ES-I3 (cell line): ENCODE measurements around the gene TYMS.

Source experiments
- H3K36me3 ChIP-seq: 2 replicates; pipeline ENCODE4 v1.6.1; 2013; ENCODE audit warnings: mild to moderate bottlenecking, low read length, control low read depth, moderate library complexity; ENCODE audit not compliant: insufficient read depth
- H3K4me1 ChIP-seq: 2 replicates; pipeline ENCODE4 v1.6.1; 2013; ENCODE audit warnings: mild to moderate bottlenecking, control low read depth, low read length; ENCODE audit not compliant: insufficient read depth
- H3K9ac ChIP-seq: 2 replicates; pipeline ENCODE4 v1.6.1; 2013; ENCODE audit warnings: low read depth, mild to moderate bottlenecking, low read length, moderate library complexity
- H3K9me3 ChIP-seq: 2 replicates; pipeline ENCODE4 v1.6.1; 2013; ENCODE audit warnings: mild to moderate bottlenecking, low read length, moderate library complexity; ENCODE audit not compliant: control insufficient read depth, insufficient read depth

TYMS gene

DNA sequence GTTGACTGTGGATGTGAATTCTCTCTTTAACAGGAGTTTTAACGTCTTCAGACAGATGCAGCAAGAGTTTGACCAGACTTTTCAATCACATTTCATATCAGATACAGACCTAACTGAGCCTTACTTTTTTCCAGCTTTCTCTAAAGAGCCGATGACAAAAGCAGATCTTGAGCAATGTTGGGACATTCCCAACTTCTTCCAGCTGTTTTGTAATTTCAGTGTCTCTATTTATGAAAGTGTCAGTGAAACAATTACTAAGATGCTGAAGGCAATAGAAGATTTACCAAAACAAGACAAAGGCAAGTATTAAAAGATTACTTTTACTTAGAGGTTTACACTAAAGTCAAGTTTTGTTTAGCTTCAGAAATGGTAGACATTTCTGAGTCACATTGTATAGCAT, 30.2 kb upstream of the TYMS start:
- Histone ChIP-seq H3K9ac (no peak overlapping the region), H3K36me3 (no peaks in the 10 kb centered on the region), H3K4me1 (peaks cover 14% of the 10 kb centered on the region)

DNA sequence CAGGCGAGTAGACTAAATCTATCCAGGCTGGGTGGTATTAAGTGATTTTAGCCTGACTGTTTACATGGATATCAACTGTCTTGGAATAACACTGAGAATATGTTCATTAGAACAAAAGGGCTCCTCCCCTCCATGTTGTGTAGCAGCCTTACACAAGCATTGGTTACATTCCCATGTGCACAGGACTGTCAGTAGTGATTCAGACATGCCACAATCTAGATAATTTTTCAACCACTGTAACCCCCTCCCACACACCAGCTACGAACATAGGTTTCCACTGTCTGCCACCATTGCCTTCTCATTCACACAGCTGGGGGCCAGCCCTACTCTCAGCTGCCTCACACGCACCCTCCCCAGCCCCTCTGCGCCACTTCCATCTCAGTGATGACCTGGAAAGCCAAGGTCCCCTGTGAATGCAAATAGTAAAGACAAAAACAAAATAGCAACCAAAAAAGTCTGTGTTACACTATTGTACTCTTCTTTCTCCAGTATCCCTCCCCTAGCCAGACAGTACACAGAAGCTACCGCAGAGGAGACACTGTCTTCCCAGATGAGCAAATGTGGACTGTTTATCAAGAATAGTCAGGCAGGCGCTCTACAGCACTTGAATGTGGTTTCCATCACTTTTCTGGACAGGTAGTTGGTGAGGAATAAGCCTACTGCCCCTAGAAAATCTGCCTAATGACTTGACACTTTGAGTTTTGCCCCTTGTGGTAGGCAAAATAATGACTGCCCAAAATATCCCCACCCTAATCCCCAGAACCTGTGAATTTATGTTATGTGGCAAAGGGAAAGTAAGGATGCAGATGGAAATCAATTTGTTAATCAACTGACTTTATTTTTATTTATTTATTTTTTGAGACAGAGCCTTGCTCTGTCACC, 27.9 kb upstream of the TYMS start:
- no peak overlapping the region for H3K9ac ChIP-seq
- H3K9me3 ChIP-seq: no peaks in the 10 kb centered on the region
- peaks cover 10% of the 10 kb centered on the region for H3K4me1 ChIP-seq
- no peaks in the 10 kb centered on the region for H3K36me3 ChIP-seq

More for the DNA sequence above, 30.2 kb upstream of the TYMS start:
- H3K9me3 ChIP-seq: no peaks in the 10 kb centered on the region

DNA sequence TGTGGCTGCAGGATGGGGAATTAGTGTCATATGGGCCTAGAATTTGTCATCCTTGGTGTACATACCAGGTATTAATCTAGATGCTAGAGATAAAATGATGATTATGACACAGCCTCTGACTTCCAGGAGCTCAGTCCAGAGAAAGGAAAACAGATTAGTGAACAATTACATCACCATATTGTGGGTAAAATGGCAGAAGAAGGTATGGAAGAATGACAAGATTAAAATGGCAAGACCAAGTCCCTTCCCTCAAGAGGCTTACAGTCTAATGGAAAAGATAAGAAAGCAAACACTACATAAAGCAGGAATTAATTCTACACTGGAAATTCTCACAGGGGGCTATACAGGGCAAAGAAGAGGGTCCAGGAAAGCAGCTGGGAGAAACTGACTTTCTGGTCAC, 25.9 kb upstream of the TYMS start:
- H3K4me1 ChIP-seq: peaks cover 11% of the 10 kb centered on the region
- H3K36me3 ChIP-seq: no peaks in the 10 kb centered on the region
- no peak overlapping the region for H3K9ac ChIP-seq
- no peaks in the 10 kb centered on the region for H3K9me3 ChIP-seq

DNA sequence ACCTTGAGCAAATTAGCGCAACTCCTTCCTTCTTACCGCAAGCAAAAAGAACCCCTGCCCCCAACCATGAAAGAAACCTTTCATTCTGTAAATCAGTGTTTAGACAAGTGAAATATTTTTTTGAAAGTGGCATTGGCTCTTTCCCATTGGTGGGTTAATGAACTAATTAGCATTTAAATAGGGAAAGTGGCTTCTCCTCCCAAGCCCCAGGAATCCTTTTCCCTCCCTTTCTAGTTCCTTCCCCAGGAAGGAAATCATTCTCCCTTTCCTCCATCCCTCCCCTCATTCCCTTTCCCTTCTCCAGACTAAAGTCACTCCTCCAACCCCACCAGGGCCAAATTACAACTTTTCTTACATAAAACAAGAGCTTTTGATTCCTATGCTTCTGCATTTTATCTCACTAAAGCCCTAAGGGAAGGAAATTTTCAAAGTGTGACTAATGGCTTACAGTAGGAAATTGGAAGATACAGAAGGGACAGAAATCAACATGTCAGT, 22.9 kb upstream of the TYMS start:
- peak overlapping the region; percentile 44; the same call in 1 of the 2 replicates for H3K9ac ChIP-seq
- no peaks in the 10 kb centered on the region for H3K36me3 ChIP-seq
- no peaks in the 10 kb centered on the region for H3K9me3 ChIP-seq
- H3K4me1 ChIP-seq: peaks cover 6% of the 10 kb centered on the region

DNA sequence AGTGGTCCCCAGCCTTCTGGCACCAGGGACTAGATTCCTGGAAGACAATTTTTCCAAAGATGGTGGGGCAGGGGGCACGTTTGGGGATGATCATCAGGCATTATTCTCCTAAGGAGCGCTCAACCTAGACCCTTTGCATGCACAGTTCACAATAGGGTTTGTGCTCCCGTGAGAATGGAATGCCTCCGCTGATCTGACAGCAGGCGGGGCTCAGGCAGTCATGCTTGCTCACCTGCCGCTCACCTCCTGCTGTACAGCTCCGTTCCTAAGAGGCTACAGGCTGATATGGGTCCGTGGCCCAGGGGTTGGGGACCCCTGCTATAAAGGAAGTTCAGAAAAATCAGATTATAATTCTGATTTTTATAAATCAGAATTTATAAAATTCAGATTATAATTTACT, 22.3 kb upstream of the TYMS start:
- H3K9ac ChIP-seq: peak overlapping the region; percentile 44; the same call in 1 of the 2 replicates

DNA sequence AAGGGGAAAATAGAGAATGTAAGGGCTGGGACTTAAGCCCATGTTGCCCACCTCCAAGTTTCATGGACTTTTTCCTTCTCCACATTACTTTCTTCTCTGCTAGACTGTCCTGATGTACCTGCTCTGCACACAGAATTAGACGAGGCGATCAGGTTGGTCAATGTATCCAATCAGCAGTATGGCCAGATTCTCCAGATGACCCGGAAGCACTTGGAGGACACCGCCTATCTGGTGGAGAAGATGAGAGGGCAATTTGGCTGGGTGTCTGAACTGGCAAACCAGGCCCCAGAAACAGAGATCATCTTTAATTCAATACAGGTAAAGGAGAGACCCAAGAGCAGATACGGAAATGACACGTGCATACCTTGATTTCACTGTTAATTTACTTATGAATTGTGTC, 16.2 kb upstream of the TYMS start:
- Histone ChIP-seq H3K9ac (no peak overlapping the region), H3K4me1 (0 out of 2 replicates have a peak, but pooled peaks cover 4% of the 10 kb centered on the region), H3K9me3 (no peaks in the 10 kb centered on the region; the same call in 1 of the 2 replicates), H3K36me3 (no peaks in the 10 kb centered on the region)

More for the DNA sequence above, 22.3 kb upstream of the TYMS start:
- H3K36me3 ChIP-seq: no peaks in the 10 kb centered on the region
- no peaks in the 10 kb centered on the region for H3K9me3 ChIP-seq
- peaks cover 4% of the 10 kb centered on the region; the same call in 1 of the 2 replicates for H3K4me1 ChIP-seq

DNA sequence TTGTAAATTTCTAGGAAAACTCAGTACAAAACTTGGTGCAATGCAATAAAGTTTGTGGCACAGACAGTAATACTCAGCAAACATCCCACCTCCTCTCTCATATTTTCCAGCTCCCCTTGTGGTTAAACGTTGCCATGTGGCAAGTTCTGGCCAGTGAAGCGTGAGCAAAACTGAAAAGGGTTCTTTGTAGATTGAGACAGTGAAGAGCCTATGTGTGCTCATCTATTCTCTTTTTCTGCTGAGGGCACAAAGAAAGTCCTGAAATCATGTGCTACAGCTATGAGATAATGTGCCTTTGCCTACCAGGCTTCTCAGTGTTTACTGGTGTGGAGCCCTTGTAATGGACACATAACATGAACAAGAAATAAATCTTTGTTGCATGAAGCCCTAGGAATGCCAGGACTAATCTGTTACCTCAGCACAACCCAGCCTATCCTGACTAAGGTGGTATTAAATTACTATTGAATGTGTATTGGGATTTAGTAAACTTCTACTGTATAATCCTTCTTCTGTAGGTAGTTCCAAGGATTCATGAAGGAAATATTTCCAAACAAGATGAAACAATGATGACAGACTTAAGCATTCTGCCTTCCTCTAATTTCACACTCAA, 13.0 kb upstream of the TYMS start:
- Histone ChIP-seq H3K9me3 (no peaks in the 10 kb centered on the region; the same call in 1 of the 2 replicates), H3K9ac (no peak overlapping the region), H3K4me1 (0 out of 2 replicates have a peak, but pooled peaks cover 4% of the 10 kb centered on the region), H3K36me3 (no peaks in the 10 kb centered on the region)

DNA sequence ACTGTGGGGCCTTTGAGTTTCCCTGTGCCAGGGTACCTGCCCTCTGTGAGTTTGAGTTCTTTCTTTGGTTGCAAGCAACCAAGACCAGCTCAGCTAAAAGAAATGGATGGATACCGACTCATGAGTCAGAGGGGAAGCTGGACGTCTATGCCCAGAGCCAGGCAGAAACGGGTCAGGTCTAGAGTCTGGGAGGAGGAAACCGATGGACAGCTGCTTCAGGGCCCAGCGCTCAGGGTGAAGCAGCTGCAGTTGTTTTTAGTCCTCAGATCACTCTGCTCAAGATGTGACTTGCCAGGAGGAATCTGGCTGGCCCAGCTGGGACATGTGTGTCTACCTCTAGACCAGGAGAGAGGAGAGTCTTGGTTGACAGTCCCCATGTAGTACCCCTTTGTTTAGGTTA, 10.1 kb upstream of the TYMS start:
- no peaks in the 10 kb centered on the region; the same call in 1 of the 2 replicates for H3K9me3 ChIP-seq
- no peaks in the 10 kb centered on the region for H3K36me3 ChIP-seq
- H3K4me1 ChIP-seq: 0 out of 2 replicates have a peak, but pooled peaks cover 4% of the 10 kb centered on the region
- H3K9ac ChIP-seq: no peak overlapping the region

DNA sequence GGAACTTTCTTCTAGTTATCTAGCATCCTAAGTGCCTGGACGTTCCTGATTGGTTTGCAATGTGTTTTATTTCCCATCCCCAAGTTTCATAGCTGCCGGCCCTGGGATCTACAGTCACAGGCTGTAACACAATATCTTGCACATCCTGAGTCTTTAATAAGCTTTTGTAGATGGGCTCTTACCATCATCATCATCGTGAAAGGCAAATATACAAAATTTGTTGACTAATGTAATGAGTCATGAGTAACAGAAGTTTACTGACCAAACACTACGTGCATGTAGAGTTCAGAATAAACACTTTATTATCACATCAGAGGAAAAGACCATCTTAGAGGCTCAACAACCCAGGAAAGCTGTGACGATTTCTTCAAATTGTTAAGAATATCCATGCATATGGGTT, 8.1 kb upstream of the TYMS start:
- H3K36me3 ChIP-seq: no peaks in the 10 kb centered on the region
- H3K9ac ChIP-seq: no peak overlapping the region
- no peaks in the 10 kb centered on the region; the same call in 1 of the 2 replicates for H3K9me3 ChIP-seq
- no peaks in the 10 kb centered on the region for H3K4me1 ChIP-seq

DNA sequence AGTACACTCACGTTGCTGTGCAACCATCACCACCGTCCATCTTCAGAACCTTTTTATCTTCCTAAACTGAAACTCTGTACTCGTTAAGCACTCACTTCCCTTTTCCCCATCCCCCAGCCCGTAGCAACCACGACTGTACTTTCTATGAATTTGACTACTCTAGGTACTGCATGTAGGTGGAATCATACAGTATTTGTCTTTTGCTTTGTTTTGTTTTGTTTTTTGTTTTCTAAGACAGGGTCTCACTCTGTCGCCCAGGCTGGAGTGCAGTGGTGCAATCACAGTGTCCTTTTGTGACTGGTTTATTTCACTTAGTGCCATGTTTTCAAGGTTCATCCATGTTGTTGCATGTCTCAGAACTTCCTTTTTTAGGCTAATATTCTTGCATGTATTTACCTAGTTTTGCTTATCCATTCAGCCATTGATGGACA, 7.0 kb upstream of the TYMS start:
- no peaks in the 10 kb centered on the region for H3K36me3 ChIP-seq
- H3K4me1 ChIP-seq: no peaks in the 10 kb centered on the region
- H3K9ac ChIP-seq: no peak overlapping the region
- H3K9me3 ChIP-seq: no peaks in the 10 kb centered on the region; the same call in 1 of the 2 replicates

DNA sequence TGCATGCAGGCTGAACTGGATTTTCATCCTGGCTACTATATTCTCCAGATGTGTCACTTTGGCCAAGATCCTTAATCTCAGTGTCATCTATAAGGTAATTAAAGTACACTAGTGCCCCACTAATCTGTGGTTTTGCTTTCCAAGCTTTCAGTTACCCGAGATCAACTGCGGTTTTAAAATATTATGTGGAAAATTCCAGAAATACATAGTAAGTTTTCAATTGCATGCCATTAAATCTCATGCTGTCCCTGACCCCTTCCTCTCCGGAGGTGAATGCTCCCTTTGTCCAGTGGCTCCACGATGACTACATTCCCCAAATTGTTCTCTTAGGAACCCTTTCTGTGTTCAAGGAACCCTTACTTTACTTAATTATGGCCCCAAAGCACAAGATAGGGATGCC, 5.3 kb upstream of the TYMS start:
- Histone ChIP-seq H3K4me1 (no peaks in the 10 kb centered on the region), H3K9ac (no peak overlapping the region), H3K9me3 (no peaks in the 10 kb centered on the region), H3K36me3 (no peaks in the 10 kb centered on the region)

DNA sequence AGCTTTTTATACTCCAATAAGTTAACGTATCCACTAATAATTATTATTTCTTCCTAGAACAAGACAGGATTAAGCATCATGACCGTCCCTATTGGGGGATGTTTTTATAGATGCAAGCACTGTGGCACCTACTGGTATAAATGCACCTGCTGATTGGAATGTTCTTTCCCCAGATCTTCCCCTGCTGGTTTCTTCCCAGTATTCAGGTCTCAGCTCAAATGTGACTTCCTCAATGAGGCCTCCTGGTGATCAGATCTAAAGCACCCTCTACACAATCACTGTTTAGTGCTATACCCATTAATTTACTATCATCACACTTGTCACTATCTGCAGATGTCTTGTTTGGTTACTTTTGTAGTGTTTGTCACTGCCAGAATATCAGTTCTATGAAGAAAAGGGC, 3.9 kb upstream of the TYMS start:
- no peaks in the 10 kb centered on the region for H3K4me1 ChIP-seq
- H3K9me3 ChIP-seq: no peaks in the 10 kb centered on the region
- H3K36me3 ChIP-seq: no peaks in the 10 kb centered on the region

DNA sequence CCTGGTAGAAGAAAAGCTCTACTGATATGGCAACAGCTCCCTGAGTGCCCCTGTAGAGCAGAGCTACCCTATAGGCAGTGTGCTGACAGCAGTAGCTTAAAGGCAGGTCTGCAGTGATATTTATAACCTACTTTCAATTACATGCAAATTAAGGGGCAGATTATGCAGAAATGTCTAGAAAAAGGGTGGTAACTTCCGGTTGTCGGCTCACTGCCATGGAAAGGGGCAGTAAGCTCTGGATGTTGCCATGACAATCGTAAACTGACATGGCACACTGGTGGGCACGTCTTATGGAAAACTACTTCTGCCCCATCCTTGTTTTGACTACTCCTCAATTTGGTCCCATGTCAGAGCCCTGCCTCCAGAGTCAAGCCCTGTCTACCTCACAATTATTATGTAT, 2.9 kb upstream of the TYMS start:
- Histone ChIP-seq H3K4me1 (peaks cover 6% of the 10 kb centered on the region; the same call in 1 of the 2 replicates), H3K36me3 (no peaks in the 10 kb centered on the region), H3K9me3 (no peaks in the 10 kb centered on the region), H3K9ac (no peak overlapping the region)

More for the DNA sequence above, 3.9 kb upstream of the TYMS start:
- no peak overlapping the region for H3K9ac ChIP-seq

DNA sequence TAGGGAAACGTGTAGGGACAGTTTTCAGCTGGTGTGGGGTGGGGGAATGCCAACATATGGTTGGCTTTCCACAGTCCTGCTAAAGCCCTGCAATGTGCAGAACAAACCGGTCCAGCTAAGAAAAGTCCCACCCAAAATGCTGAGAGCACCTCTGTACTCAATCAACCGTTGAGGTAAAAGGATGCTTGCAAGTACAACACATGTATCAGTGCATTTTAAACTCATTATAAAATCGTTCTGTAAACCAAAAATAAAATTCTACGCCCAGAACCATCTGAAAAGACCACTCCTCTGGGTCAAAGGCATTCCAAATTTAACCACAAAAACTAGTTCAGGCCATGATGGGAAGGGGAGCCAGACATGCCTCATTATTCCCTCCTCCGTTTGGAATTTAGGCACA, 2.0 kb upstream of the TYMS start:
- Histone ChIP-seq H3K36me3 (peaks cover 6% of the 10 kb centered on the region), H3K4me1 (peaks cover 6% of the 10 kb centered on the region; the same call in 1 of the 2 replicates), H3K9ac (no peak overlapping the region), H3K9me3 (no peaks in the 10 kb centered on the region)
